Measurements from ENCODE around the gene PDLIM5. TPM values are rescaled to one million over a fixed set of nuclear protein-coding genes. Genes with fewer than 3 reads are reported as not detected.
"Not testable (repeated sequence)": the region's sequence is repeated elsewhere in the genome, so short reads cannot be mapped to it uniquely, and the experiment has no call there.

PDLIM5 gene
- total and polyA plus RNA-seq, 4 donors = 64.4 to 762 (median 228) TPM

GRCh38 chr4:94470132-94470531 lies 18.4 kb downstream of the PDLIM5 start:
- Histone ChIP-seq H3K27ac (ENCODE audit: low read depth in 1 of 2, low read length in 2 of 2) (no peak overlapping the region), H3K4me3 (ENCODE audit: low read length in 2 of 2) (no peak overlapping the region), H3K27me3 (ENCODE audit: control insufficient read depth in 1 of 2, insufficient read depth in 2 of 2, low read length in 1 of 2) (no peaks in the 10 kb centered on the region), H3K36me3 (ENCODE audit: control insufficient read depth in 1 of 2, insufficient read depth in 2 of 2, low read length in 1 of 2) (no peaks in the 10 kb centered on the region), H3K4me1 (ENCODE audit: control insufficient read depth in 1 of 2, insufficient read depth in 2 of 2, low read length in 2 of 2) (peaks cover 3 to 10% of the 10 kb centered on the region in 2 donors), H3K9me3 (ENCODE audit: control insufficient read depth, low read length) (no peaks in the 10 kb centered on the region)
- 76 to 82% methylated on average over 4 of the region's 4 CpGs for WGBS, 2 donors
- intact Hi-C loops (cut with DNase I) = loop anchor here in 1 of 2 donors (5.0 kb wide), 1 partner anchor 37 kb away; no protein-coding TSS in a partner anchor
- DNase-seq (no peak), ATAC-seq (ENCODE audit: low FRiP score) (no peak)

GRCh38 chr4:94470782-94471181 lies 19.0 kb downstream of the PDLIM5 start:
- not testable (repeated sequence) for ATAC-seq (ENCODE audit: low FRiP score); DNase-seq; H3K4me3 ChIP-seq (ENCODE audit: low read length in 2 of 2); H3K27ac ChIP-seq (ENCODE audit: low read depth in 1 of 2, low read length in 2 of 2); H3K27me3 ChIP-seq (ENCODE audit: control insufficient read depth in 1 of 2, insufficient read depth in 2 of 2, low read length in 1 of 2); H3K36me3 ChIP-seq (ENCODE audit: control insufficient read depth in 1 of 2, insufficient read depth in 2 of 2, low read length in 1 of 2); H3K4me1 ChIP-seq (ENCODE audit: control insufficient read depth in 1 of 2, insufficient read depth in 2 of 2, low read length in 2 of 2); H3K9me3 ChIP-seq (ENCODE audit: control insufficient read depth, low read length)
- 97% methylated on average over 4 of the region's 4 CpGs for WGBS, 2 donors
- intact Hi-C loops (cut with DNase I) = loop anchor here in 1 of 2 donors (5.0 kb wide), 1 partner anchor 37 kb away; no protein-coding TSS in a partner anchor

DNA sequence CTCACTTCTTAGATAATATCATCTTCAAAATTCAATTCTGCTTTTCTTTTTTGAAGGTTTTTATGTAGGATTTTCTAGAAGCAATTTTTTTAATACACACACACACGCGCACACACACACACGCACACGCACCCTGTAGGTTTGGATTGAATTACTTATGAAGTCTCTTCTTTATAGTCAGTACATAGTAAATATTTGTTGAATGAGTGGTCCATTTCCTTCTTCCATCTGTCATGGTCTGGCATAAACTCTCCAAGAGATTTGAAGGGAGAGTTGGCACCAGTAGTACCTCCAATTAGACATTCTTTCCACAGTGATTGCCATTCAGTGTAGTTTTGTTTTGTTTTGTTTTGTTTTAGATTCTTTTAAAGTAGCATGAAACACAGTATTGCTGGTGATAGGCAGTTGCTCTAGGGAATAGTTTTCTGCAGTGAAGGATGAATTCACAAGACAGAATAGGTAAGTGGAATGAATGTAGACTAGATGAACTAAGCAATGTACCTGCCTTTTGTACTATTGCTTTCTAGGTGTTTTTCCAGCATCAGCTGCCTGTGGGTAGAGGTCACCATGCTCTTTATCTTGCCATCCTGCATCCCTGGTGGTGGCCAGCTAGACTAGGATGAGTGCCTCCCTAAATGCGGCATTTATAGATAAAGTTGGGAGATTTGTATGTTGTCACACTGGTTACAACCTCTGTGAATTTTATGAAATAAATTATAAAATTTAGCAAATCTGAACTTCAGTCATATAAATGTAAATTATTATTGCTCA lies 20.5 kb downstream of the PDLIM5 start:
- ATAC-seq (ENCODE audit: low FRiP score) (no peak), DNase-seq (no peak)
- Histone ChIP-seq H3K4me3 (ENCODE audit: low read length in 2 of 2) (no peak overlapping the region), H3K27ac (ENCODE audit: low read depth in 1 of 2, low read length in 2 of 2) (no peak overlapping the region), H3K36me3 (ENCODE audit: control insufficient read depth in 1 of 2, insufficient read depth in 2 of 2, low read length in 1 of 2) (no peaks in the 10 kb centered on the region), H3K4me1 (ENCODE audit: control insufficient read depth in 1 of 2, insufficient read depth in 2 of 2, low read length in 2 of 2) (peaks cover 0 to 10% of the 10 kb centered on the region in 2 donors), H3K27me3 (ENCODE audit: control insufficient read depth in 1 of 2, insufficient read depth in 2 of 2, low read length in 1 of 2) (no peaks in the 10 kb centered on the region), H3K9me3 (ENCODE audit: control insufficient read depth, low read length) (no peaks in the 10 kb centered on the region)
- intact Hi-C loops (cut with DNase I) = loop anchor here in 1 of 2 donors (5.0 kb wide), 1 partner anchor 35 kb away; no protein-coding TSS in a partner anchor
- WGBS, 2 donors = 62% methylated on average over 5 of the region's 5 CpGs

DNA sequence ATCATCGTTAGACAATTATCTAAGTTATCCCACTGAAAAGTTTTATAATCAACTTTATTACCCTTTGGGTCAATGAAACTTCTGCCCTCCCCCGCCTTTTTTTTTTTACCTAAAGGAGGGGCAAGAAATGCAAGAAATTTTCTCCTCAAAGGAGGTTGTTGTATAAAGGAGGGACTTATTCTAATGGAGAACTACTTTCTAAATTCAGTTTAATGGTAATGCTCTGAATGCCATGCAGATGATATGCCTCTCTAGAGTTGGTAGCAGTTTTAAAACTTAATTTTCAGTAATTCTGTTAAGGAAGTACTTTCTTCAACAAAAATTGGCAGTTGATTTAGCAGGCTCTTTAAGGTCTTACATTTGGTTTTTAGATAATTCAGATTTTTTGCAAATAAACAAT lies 23.3 kb downstream of the PDLIM5 start:
- H3K9me3 ChIP-seq (ENCODE audit: control insufficient read depth, low read length) = no peaks in the 10 kb centered on the region
- H3K4me1 ChIP-seq (ENCODE audit: control insufficient read depth in 1 of 2, insufficient read depth in 2 of 2, low read length in 2 of 2) = peaks cover 0 to 2% of the 10 kb centered on the region in 2 donors
- intact Hi-C loops (cut with DNase I) = no loop called here
- H3K4me3 ChIP-seq (ENCODE audit: low read length in 2 of 2) = no peak overlapping the region
- no peaks in the 10 kb centered on the region for H3K36me3 ChIP-seq (ENCODE audit: control insufficient read depth in 1 of 2, insufficient read depth in 2 of 2, low read length in 1 of 2)
- no peaks in the 10 kb centered on the region for H3K27me3 ChIP-seq (ENCODE audit: control insufficient read depth in 1 of 2, insufficient read depth in 2 of 2, low read length in 1 of 2)
- no peak for DNase-seq
- WGBS, 2 donors = 93% methylated on average over 2 of the region's 2 CpGs
- no peak for ATAC-seq (ENCODE audit: low FRiP score)
- H3K27ac ChIP-seq (ENCODE audit: low read depth in 1 of 2, low read length in 2 of 2) = no peak overlapping the region

- H3K9me3 ChIP-seq (ENCODE audit: control insufficient read depth, low read length) = no peaks in the 10 kb centered on the region
- no peak for ATAC-seq (ENCODE audit: low FRiP score)
- intact Hi-C loops (cut with DNase I) = no loop called here
- H3K27ac ChIP-seq (ENCODE audit: low read depth in 1 of 2, low read length in 2 of 2) = no peak overlapping the region
- H3K4me3 ChIP-seq (ENCODE audit: low read length in 2 of 2) = no peak overlapping the region
- H3K4me1 ChIP-seq (ENCODE audit: control insufficient read depth in 1 of 2, insufficient read depth in 2 of 2, low read length in 2 of 2) = peaks cover 0 to 2% of the 10 kb centered on the region in 2 donors
- DNase-seq = no peak
- no peaks in the 10 kb centered on the region for H3K36me3 ChIP-seq (ENCODE audit: control insufficient read depth in 1 of 2, insufficient read depth in 2 of 2, low read length in 1 of 2)
- 40 to 47% methylated on average over 2 of the region's 2 CpGs for WGBS, 2 donors
- H3K27me3 ChIP-seq (ENCODE audit: control insufficient read depth in 1 of 2, insufficient read depth in 2 of 2, low read length in 1 of 2) = no peaks in the 10 kb centered on the region
These were observed 24.1 kb downstream of the PDLIM5 start for GRCh38 chr4:94475794-94476193.

DNA sequence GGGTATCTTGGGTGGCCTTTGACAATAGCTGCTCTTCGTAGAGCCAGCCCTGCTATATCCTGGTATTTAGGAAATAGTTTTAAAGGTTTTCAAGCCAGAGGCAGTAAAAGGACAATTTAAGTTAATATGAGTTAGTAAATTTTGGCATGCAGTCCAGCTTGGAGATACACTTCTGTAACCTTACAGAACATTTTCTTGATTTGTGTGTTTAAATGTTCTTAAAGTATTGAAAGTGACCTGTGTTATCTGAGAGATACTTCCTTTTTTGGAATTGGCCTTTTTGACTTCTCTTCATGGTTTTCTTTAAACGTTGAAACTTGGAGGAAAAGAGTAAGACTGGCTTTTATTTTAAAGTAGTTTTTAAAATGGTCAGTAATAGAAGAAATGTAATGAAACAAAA lies 25.5 kb downstream of the PDLIM5 start:
- 2 to 6% methylated on average over 2 of the region's 2 CpGs for WGBS, 2 donors

GRCh38 chr4:94478805-94479204 lies 27.1 kb downstream of the PDLIM5 start:
- H3K4me3 ChIP-seq (ENCODE audit: low read length in 2 of 2); intact Hi-C loops (cut with DNase I); DNase-seq; H3K36me3 ChIP-seq (ENCODE audit: control insufficient read depth in 1 of 2, insufficient read depth in 2 of 2, low read length in 1 of 2); ATAC-seq (ENCODE audit: low FRiP score); H3K4me1 ChIP-seq (ENCODE audit: control insufficient read depth in 1 of 2, insufficient read depth in 2 of 2, low read length in 2 of 2); H3K9me3 ChIP-seq (ENCODE audit: control insufficient read depth, low read length); H3K27me3 ChIP-seq (ENCODE audit: control insufficient read depth in 1 of 2, insufficient read depth in 2 of 2, low read length in 1 of 2); H3K27ac ChIP-seq (ENCODE audit: low read depth in 1 of 2, low read length in 2 of 2): not testable (repeated sequence)
- 72 to 84% methylated on average over 3 of the region's 3 CpGs for WGBS, 2 donors

More for the DNA sequence above, 25.5 kb downstream of the PDLIM5 start:
- intact Hi-C loops (cut with DNase I) = no loop called here
- Histone ChIP-seq H3K4me3 (ENCODE audit: low read length in 2 of 2) (no peak overlapping the region), H3K27ac (ENCODE audit: low read depth in 1 of 2, low read length in 2 of 2) (no peak overlapping the region), H3K9me3 (ENCODE audit: control insufficient read depth, low read length) (no peaks in the 10 kb centered on the region), H3K4me1 (ENCODE audit: control insufficient read depth in 1 of 2, insufficient read depth in 2 of 2, low read length in 2 of 2) (no peaks in the 10 kb centered on the region), H3K27me3 (ENCODE audit: control insufficient read depth in 1 of 2, insufficient read depth in 2 of 2, low read length in 1 of 2) (no peaks in the 10 kb centered on the region), H3K36me3 (ENCODE audit: control insufficient read depth in 1 of 2, insufficient read depth in 2 of 2, low read length in 1 of 2) (no peaks in the 10 kb centered on the region)
- no peak for DNase-seq
- no peak for ATAC-seq (ENCODE audit: low FRiP score)

DNA sequence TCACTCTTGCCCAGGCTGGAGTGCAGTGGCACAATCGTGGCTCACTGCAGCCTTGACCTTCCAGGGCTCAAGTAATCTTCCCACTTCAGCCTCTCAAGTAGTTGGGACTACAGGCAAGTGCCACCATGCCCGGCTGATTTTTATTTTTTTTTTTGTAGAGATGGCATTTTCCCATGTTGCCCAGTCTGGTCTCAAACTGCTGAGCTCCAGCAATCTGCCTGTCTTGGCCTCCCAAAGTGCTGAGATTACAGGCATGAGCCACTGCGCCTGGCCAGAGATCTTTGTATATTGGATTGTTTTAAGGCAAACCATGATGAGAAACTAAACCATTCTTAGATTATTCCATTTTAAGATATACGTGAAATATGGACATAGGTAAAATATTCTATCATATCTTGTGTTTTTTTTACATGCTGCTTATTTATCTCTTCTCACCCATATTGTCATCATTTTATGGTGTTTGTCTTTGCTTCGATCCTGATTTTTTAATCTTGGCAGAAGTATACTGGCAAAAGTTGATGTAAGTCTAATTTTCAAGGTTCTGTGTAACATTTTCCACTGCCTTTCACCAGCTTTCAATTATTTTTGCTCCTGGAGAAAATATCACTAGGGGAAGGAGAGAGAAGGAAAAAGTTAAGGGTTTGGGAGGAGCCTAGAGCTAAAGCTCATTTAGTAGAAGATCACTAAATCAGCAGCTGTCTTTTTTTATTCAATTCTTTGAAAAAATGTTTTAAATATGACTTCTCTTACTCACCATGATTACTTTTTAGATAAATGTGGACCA lies 27.8 kb downstream of the PDLIM5 start:
- intact Hi-C loops (cut with DNase I) = no loop called here
- Histone ChIP-seq H3K36me3 (ENCODE audit: control insufficient read depth in 1 of 2, insufficient read depth in 2 of 2, low read length in 1 of 2) (no peaks in the 10 kb centered on the region), H3K9me3 (ENCODE audit: control insufficient read depth, low read length) (no peaks in the 10 kb centered on the region), H3K4me3 (ENCODE audit: low read length in 2 of 2) (no peak overlapping the region), H3K4me1 (ENCODE audit: control insufficient read depth in 1 of 2, insufficient read depth in 2 of 2, low read length in 2 of 2) (no peaks in the 10 kb centered on the region), H3K27ac (ENCODE audit: low read depth in 1 of 2, low read length in 2 of 2) (no peak overlapping the region), H3K27me3 (ENCODE audit: control insufficient read depth in 1 of 2, insufficient read depth in 2 of 2, low read length in 1 of 2) (no peaks in the 10 kb centered on the region)
- 4 to 11% methylated on average over 5 of the region's 5 CpGs for WGBS, 2 donors
- DNase-seq = no peak
- ATAC-seq (ENCODE audit: low FRiP score) = peak; percentile 57
